K562 (cell line): ENCODE data around the gene CKLF. TPM values are rescaled to one million over a fixed set of nuclear protein-coding genes. Genes with fewer than 3 reads are reported as not detected.

Experiments used
- ATAC-seq: fragments of 200-7000 bp; cut with Tn5 transposase; 3 replicates; pipeline ENCODE4 v1.9.1; 2020; ENCODE audit warnings: moderate library complexity
- BruUV-seq: library from RNA; stranded (reverse); fragments of 400-500 nt; replicated peaks from 2 replicates; lab custom pipeline; 2021; lab: Mats Ljungman, UMichigan
- CTCF ChIA-PET: fragments of 300-600 bp; formaldehyde crosslinking; extraction: SDS; loops from one replicate; lab custom pipeline; 2021; ENCODE audit warnings: low intra/inter-chr PET ratio; lab: Yijun Ruan, JAX
- POLR2A ChIA-PET: fragments of 300-600, 350-650 bp; sonication (Branson Sonifier 250); formaldehyde crosslinking; extraction: SDS; loops from one replicate; lab custom pipeline; 2021; ENCODE audit warnings: antibody characterized with exemption, inconsistent platforms; lab: Yijun Ruan, JAX
- DNase-seq, 4 experiments: peaks; one replicate each; pipeline versions ENCODE4 v3.0.0 to v3.0.0-alpha.2; 2011 to 2018; ENCODE audit warnings: low spot score in 3 of 4, mixed read lengths in 3 of 4; ENCODE audit errors: extremely low read depth in 1 of 4
- FAIRE-seq: peaks from 2 replicates; lab custom pipeline; 2011; peaks lifted over from hg19 to GRCh38; lab: Jason Lieb, UNC
- H2AFZ ChIP-seq: 2 replicates; pipeline ENCODE4 v1.6.0; 2011; ENCODE audit warnings: low read depth, low read length, control low read depth, inconsistent platforms
- H3K27ac ChIP-seq: fragments of 200-600 bp; 3 replicates; pipeline ENCODE4 v1.8.0; 2011; ENCODE audit warnings: low read depth, mild to moderate bottlenecking, control low read depth, inconsistent platforms, low read length, moderate library complexity, mixed read lengths; ENCODE audit errors: extremely low read depth
- H3K27me3 ChIP-seq, 2 experiments: fragments of 300-600 bp in 1 of 2; 2 replicates in 1 of 2; 3 replicates in 1 of 2; pipeline versions ENCODE4 v1.6.0 to v1.8.0; 2011; ENCODE audit warnings: inconsistent platforms in 2 of 2, low read length in 2 of 2, mild to moderate bottlenecking in 1 of 2, mixed read lengths in 1 of 2, moderate library complexity in 1 of 2; ENCODE audit not compliant: control insufficient read depth in 2 of 2, insufficient read depth in 2 of 2
- H3K36me3 ChIP-seq: fragments of 300-600 bp; 3 replicates; pipeline ENCODE4 v1.8.0; 2011; ENCODE audit warnings: mild to moderate bottlenecking, low read length, inconsistent platforms; ENCODE audit not compliant: control insufficient read depth, insufficient read depth
- H3K4me1 ChIP-seq, 2 experiments: fragments of 200-600 bp in 1 of 2; replicated peaks in 1 of 2; 2 replicates in 1 of 2; 3 replicates in 1 of 2; pipeline versions ENCODE4 v1.5.1 to v1.8.0; 2011; ENCODE audit warnings: inconsistent platforms in 2 of 2, low read length in 2 of 2, mild to moderate bottlenecking in 1 of 2, mixed read lengths in 1 of 2, moderate library complexity in 1 of 2; ENCODE audit not compliant: control insufficient read depth in 2 of 2, insufficient read depth in 2 of 2
- H3K4me2 ChIP-seq: 2 replicates; pipeline ENCODE4 v1.6.1; 2011; ENCODE audit warnings: low read length, control low read depth, inconsistent platforms, mixed read lengths; ENCODE audit not compliant: insufficient read depth
- H3K4me3 ChIP-seq: fragments of 200-600 bp; sonication (generic), shearing (Covaris generic); 2 replicates; pipeline ENCODE4 v1.5.1; 2016; ENCODE audit warnings: control low read depth, inconsistent platforms
- H3K79me2 ChIP-seq: fragments of 200-600 bp; 3 replicates; pipeline ENCODE4 v1.8.0; 2011; ENCODE audit warnings: low read length, inconsistent platforms; ENCODE audit not compliant: control insufficient read depth, insufficient read depth
- H3K9ac ChIP-seq, 2 experiments: 2 replicates each; pipeline versions ENCODE4 v1.6.0 to v1.6.1; 2011; ENCODE audit warnings: low read depth in 2 of 2, low read length in 2 of 2, control low read depth in 1 of 2, inconsistent platforms in 1 of 2, mild to moderate bottlenecking in 1 of 2, mixed read lengths in 1 of 2; ENCODE audit not compliant: insufficient read depth in 1 of 2
- H3K9me1 ChIP-seq: one replicate; pipeline ENCODE4 v1.6.0; 2011; ENCODE audit warnings: inconsistent platforms, mild to moderate bottlenecking, low read length, moderate library complexity; ENCODE audit not compliant: control insufficient read depth, insufficient read depth
- H3K9me3 ChIP-seq: replicated peaks from 2 replicates; pipeline ENCODE4 v1.5.1; 2011; ENCODE audit warnings: low read depth, low read length, inconsistent platforms; ENCODE audit not compliant: control insufficient read depth, insufficient read depth
- H4K20me1 ChIP-seq: replicated peaks from 2 replicates; pipeline ENCODE4 v1.6.1; 2011; ENCODE audit warnings: low read length, inconsistent platforms, mixed read lengths; ENCODE audit not compliant: control insufficient read depth, insufficient read depth
- IFI16 ChIP-seq: fragments of 250-450 bp; sonication (Bioruptor Pico); IDR thresholded peaks from 2 replicates; pipeline ENCODE4 v2.1.2; 2022; ENCODE audit warnings: mild to moderate bottlenecking, inconsistent platforms
- PRPF4 ChIP-seq: fragments of 200-400 bp; formaldehyde crosslinking; IDR thresholded peaks from one replicate; pipeline ENCODE4 v1.6.1; 2017; ENCODE audit warnings: low read length, low read depth, mild to moderate bottlenecking; ENCODE audit not compliant: insufficient read depth, poor library complexity, severe bottlenecking
- ZNF644 ChIP-seq: fragments of 200-800 bp; sonication (Bioruptor generic); IDR thresholded peaks from 2 replicates; pipeline ENCODE4 v1.6.1; 2016; ENCODE audit warnings: low read depth, missing genetic modification characterization, missing compliant biosample characterization
- WGBS: fragments of 100-300 bp; shearing (Covaris generic); methylation state at CpG from one replicate; pipeline ENCODE4 v1.1.6; 2016; ENCODE audit warnings: low coverage, mixed read lengths; ENCODE audit not compliant: insufficient coverage; ENCODE audit errors: missing lambda C conversion rate; 5-methylcytosine and 5-hydroxymethylcytosine counted together
- in situ Hi-C: fragments of 300-500 bp; cut with MboI; formaldehyde crosslinking; loops from 4 replicates; pipeline ENCODE4 v1.15.0; 2018; ENCODE audit warnings: inconsistent platforms, mixed read lengths
- intact Hi-C: fragments of 100-400 bp; cut with micrococcal nuclease; formaldehyde crosslinking; loops from 2 replicates; pipeline ENCODE4 v1.14.2; 2022
- polyA plus RNA-seq, 8 experiments: library from polyadenylated mRNA; depleted of rRNA in 4 of 8; stranded (reverse) in 5 of 8; unstranded in 3 of 8; fragments of >200 nt; fragmentation: Nextera tagmentation in 2 of 8; fragmentation: Illumina TruSeq in 1 of 8; extraction: Ambion mirVana in 2 of 8; extraction: Trizol in 1 of 8; gene quantifications; 2 replicates each; pipeline versions ENCODE4 v1.2.1 to v1.2.3, GENCODE V29; 2011 to 2014; ENCODE audit warnings: inconsistent platforms in 1 of 8, missing spikeins in 1 of 8
- total RNA-seq, 7 experiments: library from RNA; depleted of rRNA in 6 of 7; stranded (reverse); fragments of >200 nt in 6 of 7; fragmentation: Illumina TruSeq in 2 of 7; extraction: Trizol in 2 of 7; gene quantifications; 2 replicates each; pipeline versions ENCODE4 v1.2.1 to v1.2.3, GENCODE V29; 2011 to 2021; ENCODE audit warnings: low replicate concordance in 1 of 7
- TF ChIP-seq, protein P1 (sequence below): fragments of 250-450 bp; sonication (Bioruptor Pico); IDR thresholded peaks from 2 replicates; pipeline ENCODE4 v1.5.0; 2020; ENCODE audit warnings: mild to moderate bottlenecking, borderline replicate concordance
- TF ChIP-seq, protein P2 (sequence below): sonication (generic); formaldehyde crosslinking; IDR thresholded peaks from 2 replicates; pipeline ENCODE4 v1.8.1; 2023; ENCODE audit warnings: mild to moderate bottlenecking, missing genetic modification reagents
- TF ChIP-seq, protein P3 (sequence below): fragments of 250-450 bp; sonication (Bioruptor Pico); IDR thresholded peaks from 2 replicates; pipeline ENCODE4 v1.9.0; 2021; ENCODE audit warnings: mild to moderate bottlenecking

CKLF gene
- total and polyA plus RNA-seq, 9 of the 15 experiments (the other 6 are each of a cell fraction or from before 2014, with no cell fraction given) = 84.8 to 322 (median 118) TPM

DNA sequence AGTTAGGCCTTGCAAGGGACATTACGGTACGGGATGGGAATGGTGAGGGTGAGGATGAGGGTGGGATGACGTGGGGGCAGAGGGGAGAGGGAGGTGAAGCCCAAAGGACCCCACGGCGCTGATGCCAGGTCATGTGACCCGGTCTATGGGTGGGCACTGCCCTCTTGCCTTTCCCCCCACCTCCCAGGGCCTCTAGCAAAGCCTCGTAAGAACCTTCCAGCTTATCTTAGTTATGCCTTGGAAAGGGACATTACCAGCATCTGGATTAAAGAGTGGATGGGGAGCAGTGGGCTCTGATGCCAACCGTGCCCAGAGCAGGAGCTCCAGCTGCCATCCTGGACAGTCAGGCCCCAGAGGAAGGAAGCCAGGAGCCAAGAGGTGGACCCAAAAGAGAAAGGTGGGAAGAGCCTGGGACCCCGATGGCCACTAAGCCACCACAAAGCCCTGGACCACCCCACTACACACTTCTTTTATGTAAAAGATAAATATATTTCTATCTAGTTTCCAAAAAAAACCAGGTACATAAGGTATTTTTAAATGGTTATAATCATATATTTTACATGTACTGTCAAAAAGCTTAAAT is 43.4 kb upstream of the CKLF start:
- Histone ChIP-seq H3K79me2 (no peaks in the 10 kb centered on the region), H3K9ac (0 out of 4 replicates have a peak overlapping the region, but pooled peaks of 1 of the 2 experiments have one; percentile 43), H3K27ac (no peak overlapping the region), H4K20me1 (no peaks in the 10 kb centered on the region), H3K4me3 (no peak overlapping the region), H3K36me3 (no peaks in the 10 kb centered on the region; the same call in 2 of the 3 replicates), H3K9me3 (no peaks in the 10 kb centered on the region), H3K4me2 (no peak overlapping the region), H2AFZ (no peak overlapping the region), H3K4me1 (peaks cover 10 to 13% of the 10 kb centered on the region in 2 experiments; a peak in 3 of 5 replicates), H3K27me3 (no peaks in the 10 kb centered on the region), H3K9me1 (no peaks in the 10 kb centered on the region)
- CTCF ChIA-PET = no interaction called here
- DNase-seq (no peak), ATAC-seq (no peak), FAIRE-seq (no peak)
- TF ChIP-seq, protein P1, sequence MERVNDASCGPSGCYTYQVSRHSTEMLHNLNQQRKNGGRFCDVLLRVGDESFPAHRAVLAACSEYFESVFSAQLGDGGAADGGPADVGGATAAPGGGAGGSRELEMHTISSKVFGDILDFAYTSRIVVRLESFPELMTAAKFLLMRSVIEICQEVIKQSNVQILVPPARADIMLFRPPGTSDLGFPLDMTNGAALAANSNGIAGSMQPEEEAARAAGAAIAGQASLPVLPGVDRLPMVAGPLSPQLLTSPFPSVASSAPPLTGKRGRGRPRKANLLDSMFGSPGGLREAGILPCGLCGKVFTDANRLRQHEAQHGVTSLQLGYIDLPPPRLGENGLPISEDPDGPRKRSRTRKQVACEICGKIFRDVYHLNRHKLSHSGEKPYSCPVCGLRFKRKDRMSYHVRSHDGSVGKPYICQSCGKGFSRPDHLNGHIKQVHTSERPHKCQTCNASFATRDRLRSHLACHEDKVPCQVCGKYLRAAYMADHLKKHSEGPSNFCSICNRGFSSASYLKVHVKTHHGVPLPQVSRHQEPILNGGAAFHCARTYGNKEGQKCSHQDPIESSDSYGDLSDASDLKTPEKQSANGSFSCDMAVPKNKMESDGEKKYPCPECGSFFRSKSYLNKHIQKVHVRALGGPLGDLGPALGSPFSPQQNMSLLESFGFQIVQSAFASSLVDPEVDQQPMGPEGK (CRISPR knock-in tag) = no peak
- TF ChIP-seq ZNF644 (tag) (no peak), IFI16 (CRISPR knock-in tag) (no peak), PRPF4 (no peak)
- TF ChIP-seq, protein P2, sequence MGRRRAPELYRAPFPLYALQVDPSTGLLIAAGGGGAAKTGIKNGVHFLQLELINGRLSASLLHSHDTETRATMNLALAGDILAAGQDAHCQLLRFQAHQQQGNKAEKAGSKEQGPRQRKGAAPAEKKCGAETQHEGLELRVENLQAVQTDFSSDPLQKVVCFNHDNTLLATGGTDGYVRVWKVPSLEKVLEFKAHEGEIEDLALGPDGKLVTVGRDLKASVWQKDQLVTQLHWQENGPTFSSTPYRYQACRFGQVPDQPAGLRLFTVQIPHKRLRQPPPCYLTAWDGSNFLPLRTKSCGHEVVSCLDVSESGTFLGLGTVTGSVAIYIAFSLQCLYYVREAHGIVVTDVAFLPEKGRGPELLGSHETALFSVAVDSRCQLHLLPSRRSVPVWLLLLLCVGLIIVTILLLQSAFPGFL = no peak
- TF ChIP-seq, protein P3, sequence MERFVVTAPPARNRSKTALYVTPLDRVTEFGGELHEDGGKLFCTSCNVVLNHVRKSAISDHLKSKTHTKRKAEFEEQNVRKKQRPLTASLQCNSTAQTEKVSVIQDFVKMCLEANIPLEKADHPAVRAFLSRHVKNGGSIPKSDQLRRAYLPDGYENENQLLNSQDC (CRISPR knock-in tag) = no peak
- BruUV-seq = no TSS peak
- in situ Hi-C loops = no loop called here
- POLR2A ChIA-PET = interaction anchor here (0.8 kb wide), 1 partner anchor 22 kb away, joined by 4 read pairs; no protein-coding TSS in a partner anchor
- intact Hi-C loops = no loop called here
- WGBS = 34% methylated on average over 9 of the region's 9 CpGs
